Calu3 (cell line): ENCODE results near the gene AARS2. TPM values are rescaled to one million over a fixed set of nuclear protein-coding genes. Genes with fewer than 3 reads are reported as not detected.

Experiments
- BruUV-seq: library from RNA; stranded (reverse); fragments of 400-500 nt; replicated peaks from 2 replicates; lab custom pipeline; 2021; lab: Mats Ljungman, UMichigan
- CTCF ChIA-PET: fragments of 300-600 bp; sonication (Branson Sonifier 250); formaldehyde crosslinking; loops from one replicate; lab custom pipeline; 2022; ENCODE audit warnings: antibody characterized with exemption; lab: Charles Lee
- DNase-seq: peaks from one replicate; pipeline ENCODE4 v3.0.0; 2022
- H3K27ac Mint-ChIP-seq: one replicate; pipeline ENCODE4 v1.8.0; 2022; ENCODE audit warnings: mixed read lengths; ENCODE audit not compliant: unreplicated experiment
- H3K27me3 Mint-ChIP-seq: one replicate; pipeline ENCODE4 v1.8.0; 2022; ENCODE audit warnings: mixed read lengths; ENCODE audit not compliant: unreplicated experiment
- H3K36me3 Mint-ChIP-seq: one replicate; pipeline ENCODE4 v1.8.0; 2022; ENCODE audit warnings: mild to moderate bottlenecking, moderate library complexity, mixed read lengths; ENCODE audit not compliant: insufficient read depth, unreplicated experiment
- H3K4me1 Mint-ChIP-seq: one replicate; pipeline ENCODE4 v1.8.0; 2022; ENCODE audit warnings: mild to moderate bottlenecking, low read depth, mixed read lengths; ENCODE audit not compliant: unreplicated experiment
- H3K4me3 Mint-ChIP-seq: one replicate; pipeline ENCODE4 v1.8.0; 2022; ENCODE audit warnings: mild to moderate bottlenecking, low read depth, moderate library complexity, mixed read lengths; ENCODE audit not compliant: unreplicated experiment
- H3K9me3 Mint-ChIP-seq: one replicate; pipeline ENCODE4 v1.8.0; 2022; ENCODE audit warnings: low read depth, mixed read lengths; ENCODE audit not compliant: unreplicated experiment
- intact Hi-C: fragments of 100-400 bp; cut with micrococcal nuclease; formaldehyde crosslinking; loops from one replicate; pipeline ENCODE4 v1.10.0; 2022; ENCODE audit not compliant: unreplicated experiment
- total RNA-seq: library from RNA; stranded (reverse); gene quantifications from 2 replicates; pipeline ENCODE4 v1.2.3, GENCODE V29; 2022
- TF ChIP-seq, protein P1 (sequence below): fragments of 200-600 bp; IDR thresholded peaks from one replicate; pipeline ENCODE4 v1.8.0; 2022; ENCODE audit warnings: antibody characterized with exemption; ENCODE audit not compliant: unreplicated experiment

AARS2 gene
- total RNA-seq, 1 experiment from 2014 or later = 37.5 TPM

DNA sequence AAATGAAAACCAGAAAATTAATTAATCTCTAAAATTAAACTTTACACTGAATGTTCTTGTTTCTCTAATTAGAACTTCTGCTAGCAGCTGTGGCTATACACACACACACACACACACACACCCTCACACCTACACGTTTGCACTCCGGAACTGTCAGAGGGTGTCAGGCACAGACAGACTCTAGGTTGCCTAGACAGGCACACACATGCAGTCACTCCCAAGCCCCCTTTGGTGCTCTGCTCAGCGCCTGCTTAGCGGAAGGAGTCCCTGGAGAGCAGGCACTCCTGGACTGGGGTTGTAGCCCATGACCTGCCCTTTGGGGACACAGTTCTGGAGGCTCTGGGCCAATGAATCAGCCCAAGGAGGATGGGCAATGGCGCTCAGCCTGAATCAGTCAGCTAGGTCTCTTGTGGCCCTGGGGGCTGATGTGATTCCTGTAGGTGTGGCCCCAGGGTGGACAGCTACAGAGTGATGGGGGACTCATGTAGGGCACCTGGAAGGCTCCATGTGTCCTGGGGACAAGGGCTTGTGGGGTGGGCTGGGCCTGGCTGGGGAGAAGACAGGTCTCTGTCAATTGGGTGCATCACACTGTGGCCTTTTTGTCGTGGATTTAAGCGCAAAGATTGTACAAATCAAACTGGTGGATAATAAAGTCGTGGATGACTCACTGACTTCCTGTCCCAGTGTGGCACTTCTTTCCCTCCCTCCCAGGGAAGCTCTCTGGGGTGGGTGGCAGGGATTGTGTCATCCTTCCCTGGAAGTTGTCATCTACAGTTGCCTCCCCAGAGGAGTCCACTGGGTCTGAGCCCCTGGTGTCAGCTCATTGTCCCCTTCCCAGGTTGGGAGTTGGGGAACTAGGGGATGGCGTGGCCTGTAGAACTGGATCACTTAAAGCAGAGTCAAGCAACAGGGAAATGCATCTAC is 34.1 kb downstream of the AARS2 start:
- Mint-ChIP-seq H3K4me1 (peaks cover 8% of the 10 kb centered on the region), H3K36me3 (no peaks in the 10 kb centered on the region), H3K27ac (no peak overlapping the region), H3K27me3 (peaks cover 85% of the 10 kb centered on the region), H3K4me3 (no peak overlapping the region), H3K9me3 (no peaks in the 10 kb centered on the region)
- intact Hi-C loops = no loop called here
- CTCF ChIA-PET = no interaction called here
- TF ChIP-seq, protein P1, sequence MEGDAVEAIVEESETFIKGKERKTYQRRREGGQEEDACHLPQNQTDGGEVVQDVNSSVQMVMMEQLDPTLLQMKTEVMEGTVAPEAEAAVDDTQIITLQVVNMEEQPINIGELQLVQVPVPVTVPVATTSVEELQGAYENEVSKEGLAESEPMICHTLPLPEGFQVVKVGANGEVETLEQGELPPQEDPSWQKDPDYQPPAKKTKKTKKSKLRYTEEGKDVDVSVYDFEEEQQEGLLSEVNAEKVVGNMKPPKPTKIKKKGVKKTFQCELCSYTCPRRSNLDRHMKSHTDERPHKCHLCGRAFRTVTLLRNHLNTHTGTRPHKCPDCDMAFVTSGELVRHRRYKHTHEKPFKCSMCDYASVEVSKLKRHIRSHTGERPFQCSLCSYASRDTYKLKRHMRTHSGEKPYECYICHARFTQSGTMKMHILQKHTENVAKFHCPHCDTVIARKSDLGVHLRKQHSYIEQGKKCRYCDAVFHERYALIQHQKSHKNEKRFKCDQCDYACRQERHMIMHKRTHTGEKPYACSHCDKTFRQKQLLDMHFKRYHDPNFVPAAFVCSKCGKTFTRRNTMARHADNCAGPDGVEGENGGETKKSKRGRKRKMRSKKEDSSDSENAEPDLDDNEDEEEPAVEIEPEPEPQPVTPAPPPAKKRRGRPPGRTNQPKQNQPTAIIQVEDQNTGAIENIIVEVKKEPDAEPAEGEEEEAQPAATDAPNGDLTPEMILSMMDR = no peak
- no TSS peak for BruUV-seq
- DNase-seq = no peak

DNA sequence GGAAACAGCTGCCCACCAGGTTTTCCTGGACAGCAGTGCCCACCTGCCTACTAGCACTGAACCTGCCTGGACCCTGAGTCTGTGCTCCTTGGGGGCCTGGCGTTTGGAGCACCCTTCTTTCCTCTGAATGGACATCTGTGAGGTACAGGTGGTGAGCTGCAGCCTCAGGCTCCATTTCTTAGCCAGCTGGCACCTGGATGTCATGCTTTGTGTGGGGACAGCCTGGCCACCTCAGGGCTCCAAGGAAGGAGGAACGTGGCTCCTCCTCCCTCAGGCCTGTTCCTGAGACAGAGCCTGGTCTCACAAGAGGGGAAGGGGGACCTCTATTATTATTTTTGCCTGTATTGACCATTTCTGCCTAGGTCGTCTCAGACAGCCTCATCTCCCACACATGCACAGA is 34.8 kb downstream of the AARS2 start:
- no TSS peak for BruUV-seq
- no peak for DNase-seq
- Mint-ChIP-seq H3K36me3 (no peaks in the 10 kb centered on the region), H3K27me3 (peaks cover 85% of the 10 kb centered on the region), H3K27ac (no peak overlapping the region), H3K9me3 (no peaks in the 10 kb centered on the region), H3K4me1 (peaks cover 9% of the 10 kb centered on the region), H3K4me3 (no peak overlapping the region)
- intact Hi-C loops = no loop called here
- TF ChIP-seq, protein P1 = no peak
- CTCF ChIA-PET = interaction anchor here (1.2 kb wide), 1 partner anchor 14 kb away, joined by 3 read pairs; no protein-coding TSS in a partner anchor

DNA sequence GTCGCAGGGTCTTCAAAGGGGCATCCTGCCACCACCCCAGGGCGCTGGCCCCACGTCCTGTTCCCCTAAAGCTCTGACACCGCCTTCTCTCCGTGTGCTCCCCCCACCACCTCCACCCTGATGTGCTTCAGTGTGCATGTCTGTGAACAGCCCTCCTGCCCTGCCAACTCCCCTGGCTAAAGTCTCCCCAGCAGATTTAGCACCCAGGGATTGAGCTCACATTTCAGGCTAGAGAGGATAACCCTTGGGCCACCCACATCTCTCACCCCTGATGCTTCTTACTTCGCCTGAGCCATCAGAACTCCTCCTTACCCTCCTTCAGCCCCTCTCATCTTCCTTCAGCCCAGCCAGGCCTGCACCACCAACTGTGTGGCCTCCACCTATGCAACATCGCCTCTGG is 35.4 kb downstream of the AARS2 start:
- Mint-ChIP-seq H3K27me3 (peaks cover 85% of the 10 kb centered on the region), H3K27ac (no peak overlapping the region)
- CTCF ChIA-PET = interaction anchor here (0.8 to 1.2 kb wide), 2 partner anchors 13 to 15 kb away, joined by 3 read pairs; no protein-coding TSS in a partner anchor

More for the DNA sequence above, 35.4 kb downstream of the AARS2 start:
- Mint-ChIP-seq H3K4me3 (no peak overlapping the region), H3K9me3 (no peaks in the 10 kb centered on the region), H3K36me3 (no peaks in the 10 kb centered on the region), H3K4me1 (peaks cover 9% of the 10 kb centered on the region)
- no peak for DNase-seq
- TF ChIP-seq, protein P1 = no peak
- no TSS peak for BruUV-seq
- intact Hi-C loops = no loop called here
